Stimulated activated CD4-positive, alpha-beta T cell treated with anti-CD3 and anti-CD28 coated beads, TNF-alpha, amount 100 ng/mL, for 4 hours (primary cell): ENCODE measurements around the gene GCGR.

Experiments
- DNase-seq, 3 experiments: peaks; one replicate each; pipeline ENCODE4 v3.0.0-alpha.2; 2020; ENCODE audit warnings: low read depth in 3 of 3

Gene GCGR

DNA sequence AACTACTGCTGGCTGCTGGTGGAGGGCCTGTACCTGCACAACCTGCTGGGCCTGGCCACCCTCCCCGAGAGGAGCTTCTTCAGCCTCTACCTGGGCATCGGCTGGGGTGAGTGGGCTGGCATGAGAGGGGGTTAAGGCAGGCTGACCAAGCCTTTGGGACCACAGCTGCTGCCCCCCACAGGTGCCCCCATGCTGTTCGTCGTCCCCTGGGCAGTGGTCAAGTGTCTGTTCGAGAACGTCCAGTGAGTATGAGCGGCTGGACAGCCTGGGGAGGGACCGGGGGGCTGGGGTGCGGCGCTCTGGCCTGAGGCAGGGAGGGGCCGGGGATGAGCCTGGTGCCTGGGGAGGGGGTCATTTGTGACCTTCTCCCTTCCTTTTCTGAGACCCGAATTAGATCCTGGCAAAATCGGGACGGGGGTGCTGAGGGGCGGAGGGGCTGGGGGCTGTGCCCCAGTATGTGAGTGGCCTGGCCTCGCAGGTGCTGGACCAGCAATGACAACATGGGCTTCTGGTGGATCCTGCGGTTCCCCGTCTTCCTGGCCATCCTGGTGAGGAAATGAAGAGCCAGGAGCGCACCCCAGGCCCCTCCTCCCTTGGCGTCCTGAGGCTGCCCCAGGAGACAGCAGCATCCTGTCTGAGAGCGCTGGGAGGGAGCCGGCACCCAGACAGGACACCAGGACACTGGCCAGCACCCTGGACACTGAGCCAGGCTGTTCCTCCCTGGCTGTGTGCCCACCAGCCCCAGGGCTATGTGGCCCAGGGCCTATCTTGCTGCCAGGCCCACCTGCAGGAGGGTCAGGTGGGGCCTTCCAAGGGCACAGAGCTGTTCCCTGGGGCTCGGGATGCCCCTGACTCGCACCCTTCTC lies 8.0 kb downstream of the GCGR start:
- no peak for DNase-seq

DNA sequence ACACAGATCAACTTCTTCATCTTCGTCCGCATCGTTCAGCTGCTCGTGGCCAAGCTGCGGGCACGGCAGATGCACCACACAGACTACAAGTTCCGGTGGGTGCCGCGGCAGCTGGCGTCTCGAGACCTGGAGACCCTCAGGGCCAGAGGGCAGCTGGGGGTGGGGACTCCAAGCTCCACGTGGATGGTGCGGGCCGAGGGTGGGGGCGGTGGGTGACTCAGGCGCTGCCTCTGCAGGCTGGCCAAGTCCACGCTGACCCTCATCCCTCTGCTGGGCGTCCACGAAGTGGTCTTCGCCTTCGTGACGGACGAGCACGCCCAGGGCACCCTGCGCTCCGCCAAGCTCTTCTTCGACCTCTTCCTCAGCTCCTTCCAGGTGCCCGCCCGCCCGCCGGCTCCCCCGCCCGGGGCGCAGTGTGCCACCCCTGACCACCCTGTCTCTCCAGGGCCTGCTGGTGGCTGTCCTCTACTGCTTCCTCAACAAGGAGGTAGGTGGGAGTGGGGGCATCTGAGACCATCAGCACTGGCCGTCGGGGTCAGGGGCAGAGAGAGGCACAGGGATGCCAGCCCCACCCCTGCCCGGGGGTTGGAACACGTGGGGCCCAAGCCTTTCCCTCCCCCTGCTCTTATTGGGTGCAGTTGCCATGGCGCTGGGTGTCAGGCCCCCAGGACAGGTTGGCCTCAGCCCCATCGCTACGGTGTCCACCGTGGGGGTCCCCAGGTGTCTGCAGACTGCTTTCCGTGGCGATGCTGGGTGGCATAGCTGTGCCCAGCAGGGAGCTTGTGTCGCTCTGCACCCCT lies 8.8 kb downstream of the GCGR start:
- no peak for DNase-seq

GRCh38 chr17:81813371-81813684 lies 9.4 kb downstream of the GCGR start:
- no peak for DNase-seq

DNA sequence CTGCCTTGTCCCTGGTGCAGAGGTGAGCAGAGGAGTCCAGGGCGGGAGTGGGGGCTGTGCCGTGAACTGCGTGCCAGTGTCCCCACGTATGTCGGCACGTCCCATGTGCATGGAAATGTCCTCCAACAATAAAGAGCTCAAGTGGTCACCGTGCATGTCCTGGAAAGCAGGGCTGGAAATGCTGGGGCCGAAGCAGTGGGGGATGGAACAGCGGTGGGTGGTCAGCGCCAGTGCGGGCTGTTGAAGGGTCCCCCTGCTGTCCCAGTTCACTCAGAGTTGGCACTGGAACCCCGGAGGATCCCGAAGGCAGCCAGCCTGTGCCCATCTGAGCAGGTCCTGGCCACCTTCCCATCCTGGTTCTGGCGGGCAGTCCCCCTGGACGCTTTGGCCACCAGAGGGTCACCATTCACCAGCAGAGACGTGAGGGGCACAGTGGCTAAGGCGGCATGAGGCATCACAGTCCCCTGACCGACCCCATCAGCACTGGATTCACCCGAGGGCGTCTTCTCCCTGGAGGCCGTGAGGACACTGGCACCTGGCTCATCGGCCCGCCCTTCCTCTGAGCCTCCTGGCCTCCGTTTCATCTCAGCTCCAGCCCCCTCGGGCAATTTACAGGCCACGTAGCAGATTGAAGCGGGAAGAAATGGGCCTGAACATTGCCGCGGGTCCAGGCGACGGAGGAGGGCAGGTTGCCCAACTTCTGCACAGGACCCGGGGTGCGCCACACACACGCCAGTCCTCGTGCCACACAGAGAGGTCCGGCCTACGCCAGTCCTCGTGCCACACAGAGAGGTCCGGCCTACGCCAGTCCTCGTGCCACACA lies 10.1 kb downstream of the GCGR start:
- no peak for DNase-seq

DNA sequence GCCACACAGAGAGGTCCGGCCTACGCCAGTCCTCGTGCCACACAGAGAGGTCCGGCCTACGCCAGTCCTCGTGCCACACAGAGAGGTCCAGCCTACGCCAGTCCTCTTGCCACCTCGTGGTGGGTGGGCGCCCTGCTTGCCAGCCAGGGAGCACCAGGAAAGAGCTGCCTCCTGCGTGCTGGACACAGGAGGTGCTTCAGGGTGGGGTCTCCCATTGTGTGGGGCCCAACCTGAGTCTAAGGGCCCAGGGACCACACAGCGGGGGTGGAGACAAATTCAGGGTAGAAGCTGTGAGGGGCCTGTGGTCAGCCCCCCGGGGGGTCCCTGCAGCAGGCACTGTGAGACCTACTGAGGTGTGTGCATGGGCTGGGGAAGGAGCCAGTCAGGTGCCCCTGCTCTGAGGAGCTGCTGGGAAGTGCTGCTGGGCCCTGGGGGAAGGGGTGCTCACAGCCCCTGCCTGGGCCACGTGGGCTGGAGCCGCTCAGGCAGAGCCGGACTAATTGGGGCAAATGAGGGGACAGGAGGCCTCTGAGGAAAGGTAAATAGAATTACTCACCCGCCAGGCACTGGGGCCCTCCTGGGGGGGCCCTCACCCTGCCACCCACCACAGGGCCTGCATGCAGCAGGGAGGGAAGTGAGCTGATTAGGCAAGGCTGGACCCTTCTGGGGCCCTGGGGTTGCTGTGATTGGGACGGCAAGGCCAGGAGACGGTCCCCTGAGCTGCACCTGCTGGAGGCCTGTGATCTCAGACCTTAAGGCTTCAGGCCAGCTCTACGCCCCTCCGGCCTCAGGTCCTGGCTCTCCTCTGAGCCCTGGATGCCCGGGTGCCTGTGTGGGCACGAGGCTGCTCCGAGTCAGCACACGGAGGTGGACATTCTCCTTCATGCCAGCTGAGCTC lies 11.0 kb downstream of the GCGR start:
- DNase-seq = no peak

- DNase-seq = no peak
Measured at GRCh38 chr17:81815646-81815986, 11.7 kb downstream of the GCGR start.

DNA sequence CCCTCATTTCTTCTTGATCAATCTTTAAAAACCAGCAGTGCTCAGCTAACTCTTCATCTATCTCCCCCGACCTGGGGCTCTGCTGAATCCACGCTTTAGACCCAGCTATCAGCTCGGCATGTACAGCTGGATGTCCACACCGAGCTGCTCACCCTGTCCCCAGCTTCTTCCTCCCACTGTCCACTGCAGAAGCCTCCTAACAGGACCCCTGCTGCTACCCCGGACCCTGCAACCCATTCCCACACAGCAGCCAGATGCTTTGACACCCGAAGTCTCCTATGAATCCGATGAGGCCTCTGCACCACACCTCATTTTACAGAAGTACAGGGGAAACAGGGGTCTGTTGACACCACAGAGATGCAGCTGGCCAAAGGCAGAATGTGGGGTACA lies 13.8 kb downstream of the GCGR start:
- no peak for DNase-seq

- DNase-seq = no peak
Measured at GRCh38 chr17:81819708-81820107, 15.8 kb downstream of the GCGR start.

DNA sequence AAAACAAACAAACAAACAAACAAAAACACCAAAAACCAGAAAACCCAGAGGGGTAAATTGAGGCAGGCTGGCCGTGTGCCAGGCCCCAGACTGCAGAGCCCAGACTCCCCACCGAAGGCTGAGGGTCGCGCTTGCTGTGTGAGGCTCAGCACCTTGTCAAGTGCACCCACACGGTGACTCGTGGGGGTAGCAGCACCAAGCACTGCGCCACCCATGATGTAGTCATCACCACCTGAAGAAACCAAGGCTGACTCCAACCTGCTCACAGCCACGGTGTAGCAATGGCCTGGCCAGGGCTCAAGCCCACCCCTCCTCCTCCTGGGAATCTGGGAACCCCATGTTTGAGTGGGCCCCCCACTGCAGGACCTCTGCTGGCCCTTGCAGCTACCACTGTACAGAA lies 17.2 kb downstream of the GCGR start:
- no peak for DNase-seq

DNA sequence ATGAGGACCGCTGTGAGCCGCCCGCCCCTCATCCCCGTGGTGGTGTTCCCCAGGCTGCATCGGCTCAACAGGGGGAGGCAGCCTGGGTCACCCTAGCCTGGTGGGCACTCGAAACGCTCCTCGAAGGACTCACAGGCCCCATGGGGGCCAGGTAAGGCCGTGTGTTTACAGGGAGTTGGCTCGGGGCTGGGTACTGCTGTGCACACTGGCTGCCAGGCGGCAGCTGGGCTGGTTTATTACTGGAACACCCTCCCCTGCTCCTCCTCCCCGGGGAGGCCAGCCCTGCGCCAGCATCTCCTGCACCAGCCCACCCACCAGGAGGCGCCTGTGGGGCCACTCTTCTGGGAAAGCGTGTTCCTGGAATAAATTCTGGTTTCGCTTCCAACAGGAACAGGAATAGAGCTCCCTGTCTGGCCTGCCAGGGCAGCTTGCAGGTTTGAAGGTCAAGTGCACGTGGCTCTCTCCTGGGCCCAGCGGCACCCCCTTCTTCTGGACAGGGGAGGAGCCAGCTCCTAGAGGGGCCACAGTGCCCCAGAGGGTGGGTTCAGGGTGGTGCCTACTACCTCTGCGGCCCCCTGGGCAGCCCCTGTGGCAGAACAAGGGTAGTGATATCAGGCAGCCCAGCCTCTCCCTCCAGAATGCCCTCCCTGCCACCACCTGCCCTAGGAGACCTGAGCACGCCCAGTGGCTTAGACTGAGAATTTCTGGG lies 17.8 kb downstream of the GCGR start:
- no peak for DNase-seq

- DNase-seq = no peak
Measured at GRCh38 chr17:81822312-81822637, 18.3 kb downstream of the GCGR start.

DNA sequence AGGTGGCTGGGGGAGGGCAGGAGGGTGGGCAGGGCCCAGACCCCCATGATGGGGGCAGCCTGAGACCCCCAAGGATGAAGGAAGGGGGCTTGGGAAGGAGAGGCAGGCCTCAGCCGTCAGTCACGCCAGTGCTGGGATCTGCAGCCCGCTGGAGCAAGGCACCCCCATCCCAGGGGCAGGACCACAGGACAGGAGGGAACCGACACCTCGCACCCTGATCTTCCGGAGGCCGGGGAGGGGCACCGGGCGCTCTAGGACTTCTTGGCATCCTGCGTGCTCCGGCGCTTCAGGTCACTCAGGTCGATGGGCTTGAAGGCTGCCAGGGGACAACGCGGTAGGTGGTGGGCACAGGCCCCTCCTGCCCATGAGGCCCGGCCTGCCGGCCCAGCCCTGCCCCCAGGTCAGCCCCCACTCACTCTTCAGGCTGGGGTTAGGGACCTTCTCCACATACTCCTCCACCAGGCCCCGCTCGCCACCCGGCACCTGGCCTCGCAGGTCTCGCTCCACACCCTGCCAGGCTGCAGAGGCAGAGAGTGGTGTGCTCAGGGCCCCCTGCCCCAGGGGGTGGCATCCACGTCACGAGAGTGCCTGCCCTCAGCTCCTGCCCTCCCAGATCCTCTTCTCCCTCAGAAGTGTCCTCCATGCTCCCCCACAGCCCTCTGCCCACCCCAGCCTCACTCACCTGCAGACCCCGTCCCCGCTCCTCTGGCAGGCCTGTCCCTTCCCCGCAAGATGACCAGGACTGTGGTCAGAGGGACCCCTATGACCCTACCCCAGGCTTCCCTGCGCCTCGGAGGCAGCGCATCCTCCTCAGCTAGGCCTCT lies 19.3 kb downstream of the GCGR start:
- no peak for DNase-seq

DNA sequence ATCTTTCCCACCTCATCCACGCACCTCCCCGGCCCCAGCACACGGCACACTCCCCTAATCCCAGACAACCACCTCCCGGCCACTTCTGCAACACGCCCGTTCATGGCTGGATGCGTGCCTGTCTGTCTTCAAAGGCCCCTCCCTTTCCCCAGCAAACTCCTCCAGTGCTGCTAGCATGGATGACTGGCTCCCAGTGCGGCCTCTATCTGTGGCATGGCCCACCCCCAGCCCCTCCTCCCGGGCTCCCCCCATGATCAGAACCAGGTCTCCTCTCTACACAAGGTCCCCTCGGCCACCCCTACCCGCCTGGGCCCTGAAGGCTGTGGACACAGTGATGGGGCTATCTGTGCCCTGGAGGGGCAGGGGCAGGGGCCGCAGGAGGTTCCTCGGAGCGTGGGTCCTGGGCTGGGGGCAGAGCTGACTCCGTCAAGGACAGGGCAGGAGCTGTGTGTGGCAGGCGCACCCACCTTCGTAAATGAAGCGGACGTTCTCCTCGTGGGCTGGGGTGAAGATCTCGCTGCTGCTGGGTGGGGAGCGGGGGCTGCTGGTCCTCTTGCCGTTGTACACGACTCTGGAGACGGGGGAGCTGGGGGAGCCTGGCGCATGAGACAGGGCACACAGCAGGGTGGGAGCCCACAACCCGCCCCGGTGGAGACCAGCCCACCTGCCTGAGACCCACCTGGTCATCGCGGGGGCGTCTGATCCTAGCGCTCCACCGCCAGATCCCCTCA lies 20.0 kb downstream of the GCGR start:
- DNase-seq = no peak

DNA sequence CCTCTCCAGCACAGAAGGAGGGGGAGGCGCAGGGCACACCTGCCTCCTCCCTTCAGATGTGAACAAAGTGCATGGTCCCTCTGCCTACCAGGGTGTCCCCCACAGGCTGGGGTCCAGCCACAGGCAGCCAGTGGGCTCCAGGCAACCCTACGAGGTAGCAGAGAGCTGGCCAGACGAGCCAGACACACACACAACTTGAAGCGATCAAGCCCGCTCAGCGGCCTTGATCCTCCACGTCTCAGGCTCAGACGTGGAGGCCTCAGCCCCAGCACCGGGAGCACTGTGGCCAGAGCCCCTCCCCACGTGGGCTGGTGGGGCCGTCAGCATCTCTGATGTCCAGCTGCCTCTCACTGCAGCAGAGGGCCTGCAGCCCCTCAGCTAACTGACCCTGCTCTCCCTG lies 20.6 kb downstream of the GCGR start:
- DNase-seq = no peak

DNA sequence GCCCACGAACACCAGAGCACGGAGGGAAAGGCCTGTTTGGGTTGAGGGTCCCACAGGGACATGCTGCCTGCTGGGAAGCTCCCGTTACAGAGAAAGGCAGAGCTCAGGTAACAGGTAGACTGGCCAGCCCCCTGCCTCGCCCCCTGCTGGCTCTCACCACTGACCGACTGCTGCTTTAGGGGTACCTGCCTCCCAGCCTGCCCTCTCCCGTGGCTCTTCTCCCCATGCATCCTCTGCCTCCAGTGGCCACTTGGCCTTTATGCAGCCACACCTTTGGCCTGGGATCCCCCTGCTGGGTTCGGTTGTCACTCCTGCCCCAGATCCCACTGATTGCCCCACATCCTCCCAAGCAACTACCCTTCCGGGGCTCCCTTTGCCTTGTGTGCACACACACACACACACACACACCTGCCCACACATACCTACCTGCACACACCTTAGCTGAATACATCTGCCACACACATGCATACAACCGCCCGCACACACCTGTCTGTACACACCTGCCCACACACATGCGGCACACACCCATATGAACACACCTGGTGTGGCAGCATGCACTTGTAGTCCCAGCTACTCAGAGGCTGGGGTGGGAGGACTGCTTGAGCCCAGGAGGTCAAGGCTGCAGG lies 22.0 kb downstream of the GCGR start:
- no peak for DNase-seq

DNA sequence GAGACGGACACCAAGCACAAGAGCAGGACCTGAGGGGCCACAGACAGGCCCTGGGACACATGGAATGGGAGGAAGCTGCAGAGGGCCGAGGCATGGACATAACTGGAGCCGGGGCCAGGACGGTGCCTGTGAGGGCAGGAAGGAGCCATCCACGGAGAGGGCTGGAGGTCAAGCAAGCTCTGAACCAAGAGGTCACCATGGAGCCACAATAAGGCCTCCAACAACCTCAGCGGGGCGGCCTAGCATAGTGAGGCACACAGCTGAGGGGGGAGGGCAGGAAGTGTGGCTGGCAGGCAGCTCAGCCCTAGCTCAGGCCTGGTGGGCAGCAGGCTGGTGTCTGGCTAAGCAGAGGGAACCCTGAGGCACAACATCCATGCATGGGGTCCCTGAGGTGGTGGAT lies 24.7 kb downstream of the GCGR start:
- DNase-seq = no peak

DNA sequence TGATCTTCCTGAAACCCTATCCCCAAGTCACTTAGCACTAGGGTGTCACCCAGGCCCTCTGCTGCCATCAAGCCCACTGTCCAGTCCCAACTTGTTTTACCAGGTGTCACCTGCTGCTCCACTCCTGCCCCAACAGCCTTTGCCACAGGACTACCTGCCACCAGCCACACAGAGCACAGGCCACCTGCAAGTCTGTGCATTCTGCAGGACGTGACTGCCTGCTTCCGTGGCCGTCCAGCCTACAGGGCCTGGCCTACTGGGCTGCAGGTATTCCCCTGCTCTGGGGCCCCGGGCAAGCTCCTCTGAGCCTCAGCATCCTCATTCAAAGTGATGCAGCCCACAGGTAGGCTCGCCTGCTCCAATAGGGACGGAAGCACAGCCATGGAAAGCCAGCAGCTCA lies 25.9 kb downstream of the GCGR start:
- DNase-seq = no peak

DNA sequence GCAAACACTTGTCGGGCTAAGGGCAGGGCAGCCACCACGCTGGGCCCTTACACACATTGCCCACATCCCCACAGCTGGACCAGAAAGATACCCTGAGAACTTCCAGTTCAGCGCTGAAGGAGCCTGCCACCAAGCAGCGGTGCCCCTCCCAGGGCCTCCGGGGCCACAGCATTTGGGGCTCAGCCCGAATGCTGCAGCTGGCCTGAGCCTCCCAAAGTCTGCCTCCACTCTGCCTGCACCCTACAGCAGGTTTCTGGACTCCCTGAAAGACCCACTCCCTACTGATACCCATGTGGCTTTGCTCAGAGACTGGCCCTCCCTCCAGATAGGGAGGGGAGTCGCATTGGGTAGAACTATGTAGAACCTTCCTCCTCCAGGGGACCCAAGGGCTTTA lies 27.6 kb downstream of the GCGR start:
- no peak for DNase-seq
